Subcutaneous adipose tissue (tissue), 4 donors: ENCODE measurements around the gene PGPEP1. TPM values are rescaled to one million over a fixed set of nuclear protein-coding genes. Genes with fewer than 3 reads are reported as not detected.

Experiments
- CTCF ChIP-seq: fragments of 450-650 bp; IDR thresholded peaks from one replicate; pipeline ENCODE4 v1.5.1; 2016; ENCODE audit warnings: low read depth, mild to moderate bottlenecking, control low read depth, antibody characterized with exemption, moderate library complexity
- total RNA-seq, 4 donors: library from RNA; depleted of rRNA; stranded (reverse); fragments of >200 nt; gene quantifications; one replicate each; pipeline ENCODE4 v1.1.0, GENCODE V29; 2016

Gene PGPEP1
- total RNA-seq, 4 donors from 2014 or later: 17.4 to 33.9 (median 22.6) TPM

GRCh38 chr19:18399008-18399407 is 58.6 kb downstream of the PGPEP1 start:
- TF ChIP-seq CTCF: no peak

- TF ChIP-seq CTCF: no peak
Measured at GRCh38 chr19:18401580-18402112, 61.2 kb downstream of the PGPEP1 start.

- TF ChIP-seq CTCF: no peak
Measured at GRCh38 chr19:18406749-18407148, 66.4 kb downstream of the PGPEP1 start.

- no peak for TF ChIP-seq CTCF
Measured at GRCh38 chr19:18408053-18408476, 67.7 kb downstream of the PGPEP1 start.

- no peak for TF ChIP-seq CTCF
Measured at GRCh38 chr19:18412610-18413239, 72.3 kb downstream of the PGPEP1 start.

- TF ChIP-seq CTCF: no peak
Measured at GRCh38 chr19:18414504-18415177, 74.2 kb downstream of the PGPEP1 start.

GRCh38 chr19:18415178-18415867 is 74.9 kb downstream of the PGPEP1 start:
- TF ChIP-seq CTCF: no peak
